T47D (cell line): ENCODE data around the gene ZNF497.

Source experiments
- DNase-seq, 2 experiments: peaks; one replicate each; pipeline versions ENCODE4 v3.0.0 to v3.0.0-alpha.2; 2011 to 2012; ENCODE audit warnings: low read depth in 1 of 2, low spot score in 1 of 2
- JUND ChIP-seq: IDR thresholded peaks from 2 replicates; pipeline ENCODE4 v1.6.1; 2012; ENCODE audit warnings: low read depth
- in situ Hi-C: cut with HindIII; loops from 2 replicates; pipeline ENCODE4 v1.10.0; 2016; ENCODE audit warnings: low sequenced_read_pairs, low pct_unique_long_range_greater_than_20kb

Gene ZNF497

DNA sequence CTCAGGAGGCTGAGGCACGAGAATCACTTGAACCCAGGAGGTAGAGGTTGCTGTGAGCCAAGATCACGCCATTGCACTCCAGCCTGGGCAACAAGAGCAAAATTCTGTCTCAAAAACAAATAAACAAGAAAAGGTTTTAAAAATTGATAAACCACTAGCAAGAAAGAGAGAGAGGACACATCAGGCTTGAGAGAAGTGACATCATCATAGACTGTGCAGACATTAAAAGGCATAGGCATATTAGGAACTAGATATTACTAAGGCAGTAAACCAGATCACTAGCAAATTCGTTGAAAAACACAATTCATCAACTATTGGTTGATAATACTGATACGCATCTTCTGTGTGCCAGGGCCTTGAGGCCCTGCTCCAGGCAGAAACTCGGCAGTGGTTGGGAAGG is 17.0 kb downstream of the ZNF497 start:
- in situ Hi-C loops: no loop called here
- TF ChIP-seq JUND: no peak
- no peak for DNase-seq

DNA sequence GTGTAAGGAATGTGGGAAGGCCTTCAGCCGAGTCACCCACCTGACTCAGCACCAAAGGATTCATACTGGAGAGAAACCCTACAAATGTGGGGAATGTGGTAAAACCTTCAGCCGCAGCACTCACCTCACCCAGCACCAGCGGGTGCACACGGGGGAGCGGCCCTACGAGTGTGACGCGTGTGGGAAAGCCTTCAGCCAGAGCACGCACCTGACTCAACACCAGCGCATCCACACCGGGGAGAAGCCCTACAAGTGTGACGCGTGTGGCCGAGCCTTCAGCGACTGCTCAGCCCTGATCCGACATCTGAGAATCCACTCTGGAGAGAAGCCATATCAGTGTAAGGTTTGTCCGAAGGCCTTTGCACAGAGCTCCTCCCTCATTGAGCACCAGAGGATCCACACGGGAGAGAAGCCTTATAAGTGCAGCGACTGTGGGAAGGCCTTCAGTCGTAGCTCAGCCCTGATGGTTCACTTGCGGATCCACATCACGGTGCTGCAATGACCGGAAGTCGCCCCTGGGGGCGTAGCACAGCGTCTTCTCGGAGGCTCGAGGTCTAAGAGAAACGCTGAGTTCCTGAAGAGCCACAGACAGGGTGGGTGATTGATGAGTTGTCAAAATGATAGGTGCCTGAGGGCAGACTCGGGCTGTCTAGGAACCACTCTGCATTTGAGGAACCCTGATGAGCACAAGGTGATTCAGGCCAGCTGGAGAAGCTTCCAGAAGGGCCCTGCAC is 23.6 kb downstream of the ZNF497 start:
- no peak for DNase-seq
- in situ Hi-C loops: no loop called here
- no peak for TF ChIP-seq JUND

DNA sequence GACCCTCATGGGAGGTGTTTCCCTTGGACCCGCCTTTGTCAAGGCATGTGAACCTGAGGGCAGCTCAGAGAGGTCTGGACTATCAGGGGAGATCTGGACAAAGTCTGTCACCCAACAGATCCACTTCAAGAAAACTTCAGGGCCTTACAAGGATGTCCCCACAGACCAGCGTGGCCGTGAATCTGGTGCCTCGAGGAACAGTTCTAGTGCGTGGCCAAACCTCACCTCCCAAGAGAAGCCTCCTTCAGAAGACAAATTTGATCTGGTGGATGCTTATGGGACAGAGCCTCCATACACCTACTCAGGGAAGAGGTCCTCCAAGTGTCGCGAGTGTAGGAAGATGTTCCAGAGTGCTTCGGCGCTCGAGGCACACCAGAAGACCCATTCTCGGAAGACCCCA is 24.2 kb downstream of the ZNF497 start:
- in situ Hi-C loops: no loop called here
- no peak for TF ChIP-seq JUND
- no peak for DNase-seq

DNA sequence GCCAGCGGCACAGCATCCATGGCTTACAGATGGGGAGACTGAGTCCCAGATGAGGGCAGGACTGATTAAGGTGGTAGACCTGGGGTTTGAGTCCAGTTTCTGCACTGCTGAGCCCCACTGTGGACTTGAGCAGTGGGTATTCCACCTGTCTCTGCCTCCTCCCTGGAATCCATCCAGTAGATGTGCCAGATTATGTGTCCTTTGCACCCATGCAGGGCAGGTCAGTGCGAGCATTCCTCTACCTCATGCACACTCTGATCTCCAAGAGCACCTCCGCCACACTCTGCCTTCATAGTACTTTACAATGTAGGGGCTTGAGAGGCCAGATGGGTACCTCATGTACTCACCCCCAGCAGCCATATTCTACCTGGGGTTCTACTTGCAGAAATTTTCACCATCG is 25.7 kb downstream of the ZNF497 start:
- no peak for DNase-seq
- TF ChIP-seq JUND: no peak
- in situ Hi-C loops: no loop called here

DNA sequence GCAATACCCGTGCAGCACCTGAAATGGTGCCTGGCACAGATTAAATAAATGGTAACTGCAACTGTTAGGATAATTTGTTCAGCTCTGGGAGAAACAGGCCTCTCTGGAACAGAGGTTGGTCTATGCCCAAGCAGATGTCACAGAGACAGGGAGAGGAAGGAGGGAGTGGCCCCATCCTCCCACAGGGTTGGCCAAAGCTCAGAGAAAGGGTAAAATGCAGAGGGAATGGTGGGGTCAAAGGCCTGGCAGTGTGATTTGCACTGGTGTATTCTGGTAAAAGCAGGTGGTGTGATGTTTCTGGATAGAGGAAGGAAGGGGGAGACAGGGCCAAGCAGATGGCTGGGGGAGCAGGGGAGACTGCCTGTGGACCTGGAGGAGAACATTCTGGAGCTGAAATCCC is 26.3 kb downstream of the ZNF497 start:
- in situ Hi-C loops: no loop called here
- DNase-seq: no peak
- no peak for TF ChIP-seq JUND

DNA sequence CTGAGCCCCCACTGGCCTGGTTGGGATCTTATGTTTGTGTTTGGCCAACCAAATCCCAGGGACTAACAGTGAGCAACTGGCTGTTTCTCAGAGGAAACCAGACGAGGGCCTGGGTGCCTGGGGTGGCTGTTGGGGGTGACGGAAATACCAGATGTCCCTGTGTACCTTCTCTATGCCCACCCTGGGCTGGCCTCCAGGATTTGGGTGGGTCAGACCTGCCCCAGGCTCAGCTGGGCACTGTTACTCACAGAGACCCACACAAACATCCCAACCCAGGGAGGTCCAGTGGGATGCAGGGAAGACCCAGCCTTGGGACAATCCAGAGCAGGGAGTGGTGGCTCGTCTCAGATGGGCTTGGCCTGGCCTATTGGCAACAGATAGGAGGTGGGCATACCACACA is 26.9 kb downstream of the ZNF497 start:
- DNase-seq: no peak
- TF ChIP-seq JUND: no peak
- in situ Hi-C loops: no loop called here

DNA sequence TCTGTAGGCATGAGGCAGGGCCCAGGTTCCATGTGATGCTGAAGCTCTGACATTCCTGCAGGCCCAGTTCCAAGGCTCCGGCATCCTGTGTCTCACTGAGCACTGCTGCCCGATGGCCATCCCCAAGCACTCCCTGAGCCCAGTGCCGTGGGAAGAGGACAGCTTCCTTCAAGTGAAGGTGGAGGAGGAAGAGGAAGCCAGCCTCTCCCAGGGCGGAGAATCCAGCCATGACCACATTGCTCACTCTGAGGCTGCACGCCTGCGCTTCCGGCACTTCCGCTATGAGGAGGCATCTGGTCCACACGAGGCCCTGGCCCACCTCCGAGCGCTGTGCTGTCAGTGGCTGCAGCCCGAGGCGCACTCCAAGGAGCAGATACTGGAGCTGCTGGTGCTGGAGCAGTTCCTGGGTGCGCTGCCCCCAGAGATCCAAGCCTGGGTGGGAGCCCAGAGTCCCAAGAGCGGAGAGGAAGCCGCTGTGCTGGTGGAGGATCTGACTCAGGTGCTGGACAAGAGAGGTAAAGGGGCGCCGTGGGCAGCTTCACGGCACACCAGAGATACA is 27.8 kb downstream of the ZNF497 start:
- no peak for TF ChIP-seq JUND
- in situ Hi-C loops: no loop called here
- DNase-seq: no peak

DNA sequence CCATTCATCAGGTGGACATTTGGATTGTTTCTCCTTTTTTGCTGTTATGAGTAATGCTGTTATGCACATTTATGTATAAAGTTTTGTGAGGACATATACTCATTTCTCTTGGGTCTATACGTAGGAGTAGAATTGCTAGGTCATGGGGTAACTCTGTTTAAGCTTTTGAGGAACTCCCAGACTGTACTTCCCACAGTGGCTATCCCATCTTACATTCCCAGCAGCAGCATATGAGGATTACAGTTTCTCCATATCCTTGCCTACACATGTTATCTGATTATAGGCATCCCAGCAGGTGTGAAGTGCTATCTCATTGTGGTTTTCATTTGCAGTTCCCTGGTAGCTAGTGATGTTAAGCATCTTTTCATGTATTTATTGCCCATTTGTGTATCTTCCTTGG is 29.9 kb downstream of the ZNF497 start:
- in situ Hi-C loops: no loop called here
- TF ChIP-seq JUND: no peak
- no peak for DNase-seq

DNA sequence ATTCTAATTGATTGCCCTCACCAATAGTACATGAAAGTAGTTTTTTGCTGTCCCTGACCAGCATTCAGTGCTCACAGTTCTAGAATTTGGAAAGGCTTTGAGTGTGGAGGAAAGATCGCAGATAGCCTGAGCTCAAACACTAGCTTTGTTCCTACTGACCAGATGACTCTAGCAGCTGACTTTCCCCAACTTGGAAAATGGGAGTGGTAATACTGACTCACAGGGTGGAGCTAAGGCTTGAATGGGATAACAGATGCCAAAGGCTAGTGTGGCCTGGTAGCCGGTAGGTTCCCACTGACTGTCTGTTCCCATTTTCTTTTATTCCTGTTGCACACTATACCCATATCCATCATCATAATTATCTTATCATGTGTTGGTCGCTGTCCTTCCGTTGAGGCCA is 32.1 kb downstream of the ZNF497 start:
- in situ Hi-C loops: no loop called here
- no peak for DNase-seq
- no peak for TF ChIP-seq JUND

DNA sequence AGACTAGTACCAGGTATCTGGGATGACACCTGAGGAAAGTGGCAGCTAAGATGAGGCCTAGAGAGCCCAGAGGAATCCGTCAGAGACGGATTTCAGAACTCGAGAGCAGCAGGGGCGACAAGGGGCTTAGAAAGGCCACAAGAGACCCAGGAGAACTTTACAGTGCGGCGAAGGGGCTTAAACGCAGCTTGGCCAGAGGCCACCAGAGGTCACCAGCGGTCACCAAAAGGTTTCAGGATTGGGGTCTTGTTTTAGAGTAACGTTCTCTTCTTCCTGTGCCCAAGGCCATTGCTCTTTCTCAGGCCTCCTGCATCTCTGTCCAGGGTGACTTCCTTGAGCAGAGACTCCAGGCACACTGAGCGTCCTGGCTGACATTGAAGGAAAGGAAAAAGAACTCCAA is 33.6 kb downstream of the ZNF497 start:
- TF ChIP-seq JUND: no peak
- DNase-seq: no peak
- in situ Hi-C loops: no loop called here

DNA sequence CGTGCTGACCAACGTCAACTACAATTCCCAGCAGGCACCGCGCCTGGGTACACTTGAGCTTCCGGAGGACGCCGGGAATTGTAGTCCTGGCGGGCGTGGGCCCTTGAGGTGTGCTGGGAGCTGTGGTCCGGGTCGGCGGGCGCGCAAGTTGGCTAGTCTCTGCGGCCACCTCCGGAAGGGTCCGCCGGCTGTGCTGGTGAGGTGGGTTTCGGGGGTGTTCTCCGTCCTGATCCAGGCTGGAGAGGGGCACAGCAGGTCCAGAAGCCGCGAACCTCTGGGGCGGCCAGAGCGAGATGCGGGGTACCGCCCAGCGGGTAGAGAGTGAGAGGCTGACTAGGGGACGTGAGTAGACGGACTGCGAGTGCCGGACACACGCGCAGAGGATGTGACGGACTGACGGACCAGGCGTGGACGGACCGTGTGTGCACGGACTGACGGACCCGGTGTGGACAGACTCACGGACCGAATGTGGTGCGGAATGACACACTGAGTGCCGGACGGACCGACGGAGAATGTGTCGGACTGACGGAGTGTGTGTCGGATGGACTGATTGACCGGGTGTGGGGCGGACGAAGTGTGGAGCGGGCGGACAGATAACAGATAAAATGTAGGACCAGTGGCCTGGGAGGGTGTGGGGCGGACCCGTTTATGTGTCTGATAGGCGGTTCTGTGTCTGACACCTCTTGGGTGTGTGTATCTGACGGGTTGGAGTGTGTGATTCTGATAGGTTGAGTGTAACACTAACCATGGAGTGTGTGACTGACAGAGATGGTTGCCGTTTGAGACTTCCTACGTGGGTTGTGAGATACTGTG is 35.4 kb downstream of the ZNF497 start, which contains the start of gene ZSCAN22:
Gene ZSCAN22, plus strand, starts transcription at position 81 of the 813 bp plus-strand sequence. CDS start 7,809 bp downstream, outside the sequence.
- in situ Hi-C loops: no loop called here
- DNase-seq: peak; percentile 84 to 95
- TF ChIP-seq JUND: no peak

DNA sequence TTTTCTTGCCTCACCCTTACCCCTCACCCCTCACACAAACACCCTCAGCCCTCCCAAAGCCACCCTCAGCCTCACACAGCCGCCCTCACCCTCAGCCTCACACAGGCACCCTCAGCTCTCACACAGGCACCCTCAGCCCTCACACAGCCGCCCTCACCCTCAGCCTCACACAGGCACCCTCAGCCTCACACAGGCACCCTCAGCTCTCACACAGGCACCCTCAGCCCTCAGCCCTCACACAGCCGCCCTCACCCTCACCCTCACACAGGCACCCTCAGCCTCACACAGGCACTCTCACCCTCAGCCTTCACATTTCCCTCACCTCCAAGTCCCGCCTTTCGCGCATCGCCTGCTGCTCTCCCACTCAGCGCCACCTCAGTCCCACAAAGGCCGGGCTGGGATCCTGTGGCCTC is 36.0 kb downstream of the ZNF497 start:
- in situ Hi-C loops: no loop called here
- TF ChIP-seq JUND: no peak
- DNase-seq: no peak

DNA sequence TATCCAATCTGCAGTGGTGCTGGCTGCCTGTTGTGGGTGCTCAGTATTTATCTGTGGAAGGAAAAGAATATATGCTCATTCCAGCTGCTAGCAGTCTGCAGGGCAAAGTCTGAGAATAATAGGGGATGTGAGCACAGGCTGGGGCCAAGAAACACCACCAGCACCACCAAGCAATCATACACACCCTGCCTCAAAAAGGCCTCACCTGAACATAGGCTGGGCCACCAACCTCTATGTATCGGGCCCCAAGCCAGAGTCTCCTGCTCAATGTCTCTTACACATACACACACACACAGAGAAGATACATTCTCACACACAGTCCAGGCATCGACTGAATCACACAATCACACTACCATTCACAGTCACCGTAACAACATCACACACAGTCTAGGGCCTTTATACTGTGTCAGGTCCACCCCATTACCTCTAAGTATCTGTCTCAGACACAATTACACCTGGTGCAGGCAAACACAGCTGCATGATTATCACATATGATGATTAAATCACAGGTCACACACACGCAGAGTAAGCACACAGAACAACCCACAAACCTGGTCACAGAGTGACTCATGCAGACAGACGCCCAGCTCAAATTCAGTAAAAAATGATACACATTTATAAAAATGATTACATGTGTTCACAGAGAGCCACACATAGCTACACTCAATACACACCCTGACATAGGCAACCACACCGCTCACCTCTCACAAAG is 37.1 kb downstream of the ZNF497 start:
- no peak for TF ChIP-seq JUND
- in situ Hi-C loops: no loop called here
- no peak for DNase-seq
